Right kidney (tissue), 1 donor: ENCODE results near the gene EIF4A3.

Experiments used
- DNase-seq: peaks from one replicate; pipeline ENCODE4 v3.0.0-alpha.2; 2016

EIF4A3 gene

GRCh38 chr17:80113033-80113484 lies 33.9 kb downstream of the EIF4A3 start:
- DNase-seq: peak; percentile 62

GRCh38 chr17:80112471-80113032 lies 34.4 kb downstream of the EIF4A3 start:
- peak; percentile 53 for DNase-seq

GRCh38 chr17:80111702-80112470 lies 35.0 kb downstream of the EIF4A3 start:
- no peak for DNase-seq

GRCh38 chr17:80110927-80111701 lies 35.8 kb downstream of the EIF4A3 start:
- DNase-seq: no peak

- DNase-seq: no peak
Observed at GRCh38 chr17:80110447-80110812, 36.5 kb downstream of the EIF4A3 start.

- no peak for DNase-seq
Observed at GRCh38 chr17:80109713-80110446, 37.0 kb downstream of the EIF4A3 start.

GRCh38 chr17:80109066-80109660 lies 37.8 kb downstream of the EIF4A3 start:
- DNase-seq: no peak

GRCh38 chr17:80108036-80108971 lies 38.6 kb downstream of the EIF4A3 start:
- no peak for DNase-seq

GRCh38 chr17:80107231-80108021 lies 39.5 kb downstream of the EIF4A3 start:
- no peak for DNase-seq

- no peak for DNase-seq
Observed at GRCh38 chr17:80106751-80107150, 40.2 kb downstream of the EIF4A3 start.

- DNase-seq: no peak
Observed at GRCh38 chr17:80106176-80106575, 40.8 kb downstream of the EIF4A3 start.

GRCh38 chr17:80105762-80106161 lies 41.2 kb downstream of the EIF4A3 start:
- DNase-seq: no peak

GRCh38 chr17:80104956-80105375 lies 42.0 kb downstream of the EIF4A3 start:
- no peak for DNase-seq

- DNase-seq: peak; percentile 52
Observed at GRCh38 chr17:80104321-80104955, 42.5 kb downstream of the EIF4A3 start.

- DNase-seq: no peak
Observed at GRCh38 chr17:80103449-80104085, 43.4 kb downstream of the EIF4A3 start.

- no peak for DNase-seq
Observed at GRCh38 chr17:80102664-80103448, 44.1 kb downstream of the EIF4A3 start.

- peak; percentile 68 for DNase-seq
Observed at GRCh38 chr17:80101946-80102663, 44.8 kb downstream of the EIF4A3 start.
